Upper lobe of left lung (tissue), 4 donors: Measurements from ENCODE around the gene SCARB1.

Experiments
- CTCF ChIP-seq, 6 experiments: fragments of 450-650 bp in 4 of 6; fragments of 200-600 bp in 2 of 6; sonication (generic) in 2 of 6; IDR thresholded peaks; one replicate each; pipeline ENCODE4 v1.5.1; 2016 to 2019; ENCODE audit warnings: antibody characterized with exemption in 6 of 6
- POLR2A ChIP-seq, 4 donors: fragments of 450-650 bp; IDR thresholded peaks; one replicate each; pipeline ENCODE4 v1.5.1; 2016 to 2017; ENCODE audit warnings: antibody characterized with exemption in 4 of 4, mild to moderate bottlenecking in 2 of 4

GRCh38 chr12:124851342-124851741 lies 12.3 kb downstream of the SCARB1 start:
- no peak for TF ChIP-seq CTCF (IDR thresholded peaks at IDR 0.05)
- no peak for TF ChIP-seq POLR2A (IDR thresholded peaks at IDR 0.05)
